HepG2 (cell line): ENCODE measurements around the gene MBD4. TPM values are rescaled to one million over a fixed set of nuclear protein-coding genes. Genes with fewer than 3 reads are reported as not detected.

Experiments used
- ATAC-seq: fragments of 200-7000 bp; cut with Tn5 transposase; 3 replicates; pipeline ENCODE4 v1.9.1; 2020; ENCODE audit warnings: mild to moderate bottlenecking, moderate library complexity
- BruUV-seq: library from RNA; stranded (reverse); fragments of 400-500 nt; replicated peaks from 2 replicates; lab custom pipeline; 2021; lab: Mats Ljungman, UMichigan
- CTCF ChIA-PET: fragments of 300-600 bp; formaldehyde crosslinking; extraction: SDS; loops from one replicate; lab custom pipeline; 2021; ENCODE audit warnings: low total read pairs, inconsistent platforms, low intra/inter-chr PET ratio; lab: Yijun Ruan, JAX
- POLR2A ChIA-PET: fragments of 350-600 bp; sonication (Branson Sonifier 250); formaldehyde crosslinking; loops from one replicate; lab custom pipeline; 2020; ENCODE audit warnings: antibody characterized with exemption, inconsistent platforms; lab: Yijun Ruan, JAX
- DNase-seq: peaks from one replicate; pipeline ENCODE4 v3.0.0-alpha.2; 2015; ENCODE audit warnings: low spot score
- FAIRE-seq: peaks from 3 replicates; lab custom pipeline; 2011; peaks lifted over from hg19 to GRCh38; lab: Jason Lieb, UNC
- H2AFZ ChIP-seq: one replicate; pipeline ENCODE4 v1.6.1; 2011; ENCODE audit warnings: low read length, inconsistent platforms
- H3K27ac ChIP-seq: fragments of 300-600 bp; 3 replicates; pipeline ENCODE4 v1.8.0; 2011; ENCODE audit warnings: mixed run types, mild to moderate bottlenecking, mixed read lengths, low read length, inconsistent platforms; ENCODE audit not compliant: insufficient read depth; ENCODE audit errors: extremely low read length
- H3K27me3 ChIP-seq, 2 experiments: fragments of 200-600 bp in 1 of 2; 2 replicates in 1 of 2; 3 replicates in 1 of 2; pipeline versions ENCODE4 v1.6.0 to v1.8.0; 2011; ENCODE audit warnings: low read length in 2 of 2, mild to moderate bottlenecking in 2 of 2, moderate library complexity in 2 of 2, inconsistent platforms in 1 of 2; ENCODE audit not compliant: insufficient read depth in 2 of 2, control insufficient read depth in 1 of 2
- H3K36me3 ChIP-seq, 2 experiments: fragments of 200-600 bp in 1 of 2; replicated peaks in 1 of 2; 2 replicates in 1 of 2; 3 replicates in 1 of 2; pipeline versions ENCODE4 v1.5.1 to v1.8.0; 2011; ENCODE audit warnings: low read length in 2 of 2, inconsistent platforms in 1 of 2; ENCODE audit not compliant: insufficient read depth in 2 of 2, control insufficient read depth in 1 of 2
- H3K4me1 ChIP-seq: 2 replicates; pipeline ENCODE4 v1.5.1; 2012; ENCODE audit warnings: low read length, inconsistent platforms; ENCODE audit not compliant: insufficient read depth
- H3K4me2 ChIP-seq: 2 replicates; pipeline ENCODE4 v1.6.0; 2011; ENCODE audit warnings: low read depth, low read length, inconsistent platforms
- H3K4me3 ChIP-seq, 3 experiments: fragments of 200-600 bp in 1 of 3; sonication (generic), shearing (Covaris generic) in 1 of 3; replicated peaks in 1 of 3; 2 replicates each; pipeline ENCODE4 v1.5.1; 2011 to 2016; ENCODE audit warnings: low read length in 3 of 3, inconsistent platforms in 2 of 3, low read depth in 2 of 3, mild to moderate bottlenecking in 2 of 3, control low read depth in 1 of 3, mixed read lengths in 1 of 3; ENCODE audit not compliant: insufficient read depth in 1 of 3
- H3K79me2 ChIP-seq: one replicate; pipeline ENCODE4 v1.6.1; 2011; ENCODE audit warnings: low read length, inconsistent platforms; ENCODE audit not compliant: insufficient read depth
- H3K9ac ChIP-seq: 2 replicates; pipeline ENCODE4 v1.6.0; 2011; ENCODE audit warnings: mild to moderate bottlenecking, low read depth, low read length, inconsistent platforms; ENCODE audit not compliant: insufficient read depth
- H3K9me3 ChIP-seq: 2 replicates; pipeline ENCODE4 v1.5.1; 2012; ENCODE audit warnings: mild to moderate bottlenecking, low read length
- H4K20me1 ChIP-seq: 2 replicates; pipeline ENCODE4 v1.6.0; 2011; ENCODE audit warnings: inconsistent platforms, mild to moderate bottlenecking, low read length, moderate library complexity; ENCODE audit not compliant: insufficient read depth
- DNMT1 ChIP-seq: sonication (generic); formaldehyde crosslinking; IDR thresholded peaks from 2 replicates; pipeline ENCODE4 v1.5.1; 2020; ENCODE audit warnings: mild to moderate bottlenecking, missing genetic modification reagents
- NFKBIZ ChIP-seq: IDR thresholded peaks from 2 replicates; pipeline ENCODE4 v1.6.1; 2018; ENCODE audit warnings: missing genetic modification reagents, missing compliant biosample characterization
- ZBTB3 ChIP-seq: sonication (generic); formaldehyde crosslinking; IDR thresholded peaks from 2 replicates; pipeline ENCODE4 v1.4.0; 2020; ENCODE audit warnings: low read depth, mild to moderate bottlenecking, moderate library complexity, missing genetic modification reagents, borderline replicate concordance
- ZFP36L1 ChIP-seq: sonication (generic); formaldehyde crosslinking; IDR thresholded peaks from 2 replicates; pipeline ENCODE4 v1.8.0; 2022; ENCODE audit warnings: mild to moderate bottlenecking, missing genetic modification reagents, moderate library complexity
- ZNF460 ChIP-seq: sonication (generic); formaldehyde crosslinking; IDR thresholded peaks from 2 replicates; pipeline ENCODE4 v1.5.1; 2020; ENCODE audit warnings: missing genetic modification reagents, mild to moderate bottlenecking, borderline replicate concordance
- ZNF530 ChIP-seq: sonication (generic); formaldehyde crosslinking; IDR thresholded peaks from 2 replicates; pipeline ENCODE4 v1.5.0; 2020; ENCODE audit warnings: low read depth, mild to moderate bottlenecking, missing genetic modification reagents
- ZNF747 ChIP-seq: sonication (generic); formaldehyde crosslinking; IDR thresholded peaks from 2 replicates; pipeline ENCODE4 v1.8.1; 2023; ENCODE audit warnings: missing genetic modification reagents, mild to moderate bottlenecking, borderline replicate concordance
- WGBS: methylation state at CpG from one replicate; pipeline ENCODE4 v1.1.6; 2017; ENCODE audit warnings: low lambda C conversion rate; 5-methylcytosine and 5-hydroxymethylcytosine counted together
- in situ Hi-C: cut with HindIII; loops from 2 replicates; pipeline ENCODE4 v1.10.0; 2017; ENCODE audit warnings: low pct_unique_long_range_greater_than_20kb; ENCODE audit not compliant: extremely low pct_ligation_motif_present
- intact Hi-C: fragments of 100-400 bp; cut with micrococcal nuclease; formaldehyde crosslinking; loops from one replicate; pipeline ENCODE4 v1.10.0; 2022; ENCODE audit not compliant: unreplicated experiment
- polyA plus RNA-seq, 8 experiments: library from polyadenylated mRNA; depleted of rRNA in 3 of 8; stranded (reverse) in 7 of 8; unstranded in 1 of 8; fragments of >200 nt; fragmentation: Illumina TruSeq in 4 of 8; extraction: Trizol in 4 of 8; gene quantifications; 2 replicates each; pipeline versions ENCODE4 v1.2.1 to v1.2.3, GENCODE V29; 2011 to 2016; ENCODE audit warnings: low read depth in 4 of 8, missing spikeins in 1 of 8, mixed read lengths in 1 of 8; ENCODE audit not compliant: insufficient read depth in 1 of 8
- total RNA-seq, 5 experiments: library from RNA; depleted of rRNA; stranded (reverse); fragments of >200 nt; fragmentation: Illumina TruSeq; extraction: Trizol; gene quantifications; 2 replicates each; pipeline ENCODE4 v1.2.3, GENCODE V29; 2016; ENCODE audit warnings: low read depth in 1 of 5
- TF ChIP-seq, protein P1 (sequence below), 2 experiments: sonication (generic) in 1 of 2; formaldehyde crosslinking in 1 of 2; IDR thresholded peaks; 2 replicates each; pipeline versions ENCODE4 v1.4.0 to v1.6.1; 2018 to 2020; ENCODE audit warnings: missing genetic modification reagents in 2 of 2, borderline replicate concordance in 1 of 2, low read depth in 1 of 2, mild to moderate bottlenecking in 1 of 2, missing biosample characterization in 1 of 2
- TF ChIP-seq, protein P2 (sequence below): sonication (generic); formaldehyde crosslinking; IDR thresholded peaks from 2 replicates; pipeline ENCODE4 v1.5.1; 2020; ENCODE audit warnings: mild to moderate bottlenecking, missing genetic modification reagents
- TF ChIP-seq, protein P3 (sequence below): sonication (generic); formaldehyde crosslinking; IDR thresholded peaks from 2 replicates; pipeline ENCODE4 v1.8.0; 2022; ENCODE audit warnings: mild to moderate bottlenecking, missing genetic modification reagents; ENCODE audit not compliant: insufficient replicate concordance

The MBD4 gene
- total and polyA plus RNA-seq, 2 of the 13 experiments (the other 11 are each of a cell fraction or from before 2014, with no cell fraction given) = 14.9 to 25.3 TPM

DNA sequence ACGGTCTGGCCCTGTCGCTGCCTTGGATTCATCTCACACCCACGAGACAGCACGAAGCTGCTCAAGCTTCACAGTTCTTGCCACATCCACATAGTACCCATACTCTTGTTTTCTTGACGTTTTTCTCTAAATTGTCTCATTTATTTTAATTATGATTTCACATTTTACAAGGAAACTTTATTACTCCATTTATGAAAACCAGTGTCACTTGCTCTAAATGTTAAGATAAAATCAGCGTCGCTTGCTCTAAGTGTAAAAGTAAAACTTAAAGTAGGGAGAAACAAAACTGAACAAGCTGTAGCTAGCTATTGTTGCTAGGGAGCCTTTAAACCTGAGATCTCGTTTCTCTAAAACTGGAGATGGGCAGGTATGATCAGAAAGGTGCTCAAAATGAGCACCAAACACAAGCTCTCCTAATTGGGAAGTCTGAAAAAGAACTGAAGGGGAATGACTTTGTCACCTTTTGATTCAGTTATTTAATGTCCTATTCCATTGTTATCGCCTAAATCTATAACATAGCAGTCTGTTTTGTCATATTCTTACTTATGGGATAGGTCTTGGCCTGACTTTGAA, 956 bp upstream of the MBD4 start:
- no peak for FAIRE-seq
- H3K27me3 ChIP-seq = no peaks in the 10 kb centered on the region; a peak in 1 of 5 replicates
- TSS peak; percentile 59 for BruUV-seq
- POLR2A ChIA-PET = interaction anchor here (1.1 to 2.9 kb wide), 13 partner anchors 8 to 186 kb away, joined by 3 to 26 read pairs (median 6); partner anchors contain the start of gene EFCAB12
- H4K20me1 ChIP-seq = no peaks in the 10 kb centered on the region
- no peak for TF ChIP-seq ZNF460 (CRISPR knock-in tag)
- TF ChIP-seq ZFP36L1 (CRISPR knock-in tag) = peak; percentile 6; the same call in 1 of the 2 replicates
- no peak for TF ChIP-seq NFKBIZ (CRISPR knock-in tag)
- TF ChIP-seq DNMT1 (CRISPR knock-in tag) = 0 out of 2 replicates have a peak, but pooled peaks have one; percentile 9
- TF ChIP-seq, protein P1, sequence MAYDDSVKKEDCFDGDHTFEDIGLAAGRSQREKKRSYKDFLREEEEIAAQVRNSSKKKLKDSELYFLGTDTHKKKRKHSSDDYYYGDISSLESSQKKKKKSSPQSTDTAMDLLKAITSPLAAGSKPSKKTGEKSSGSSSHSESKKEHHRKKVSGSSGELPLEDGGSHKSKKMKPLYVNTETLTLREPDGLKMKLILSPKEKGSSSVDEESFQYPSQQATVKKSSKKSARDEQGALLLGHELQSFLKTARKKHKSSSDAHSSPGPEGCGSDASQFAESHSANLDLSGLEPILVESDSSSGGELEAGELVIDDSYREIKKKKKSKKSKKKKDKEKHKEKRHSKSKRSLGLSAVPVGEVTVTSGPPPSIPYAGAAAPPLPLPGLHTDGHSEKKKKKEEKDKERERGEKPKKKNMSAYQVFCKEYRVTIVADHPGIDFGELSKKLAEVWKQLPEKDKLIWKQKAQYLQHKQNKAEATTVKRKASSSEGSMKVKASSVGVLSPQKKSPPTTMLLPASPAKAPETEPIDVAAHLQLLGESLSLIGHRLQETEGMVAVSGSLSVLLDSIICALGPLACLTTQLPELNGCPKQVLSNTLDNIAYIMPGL (CRISPR knock-in tag; IDR thresholded peaks at IDR 0.05; ENCODE audit: borderline replicate concordance in 1 of 2, low read depth in 1 of 2) = 0 out of 4 replicates have a peak, but pooled peaks of 1 of the 2 experiments have one; percentile 5
- 0 out of 2 replicates have a peak, but pooled peaks have one; percentile 9 for TF ChIP-seq ZNF747 (CRISPR knock-in tag)
- TF ChIP-seq ZNF530 (CRISPR knock-in tag) = no peak
- TF ChIP-seq, protein P2, sequence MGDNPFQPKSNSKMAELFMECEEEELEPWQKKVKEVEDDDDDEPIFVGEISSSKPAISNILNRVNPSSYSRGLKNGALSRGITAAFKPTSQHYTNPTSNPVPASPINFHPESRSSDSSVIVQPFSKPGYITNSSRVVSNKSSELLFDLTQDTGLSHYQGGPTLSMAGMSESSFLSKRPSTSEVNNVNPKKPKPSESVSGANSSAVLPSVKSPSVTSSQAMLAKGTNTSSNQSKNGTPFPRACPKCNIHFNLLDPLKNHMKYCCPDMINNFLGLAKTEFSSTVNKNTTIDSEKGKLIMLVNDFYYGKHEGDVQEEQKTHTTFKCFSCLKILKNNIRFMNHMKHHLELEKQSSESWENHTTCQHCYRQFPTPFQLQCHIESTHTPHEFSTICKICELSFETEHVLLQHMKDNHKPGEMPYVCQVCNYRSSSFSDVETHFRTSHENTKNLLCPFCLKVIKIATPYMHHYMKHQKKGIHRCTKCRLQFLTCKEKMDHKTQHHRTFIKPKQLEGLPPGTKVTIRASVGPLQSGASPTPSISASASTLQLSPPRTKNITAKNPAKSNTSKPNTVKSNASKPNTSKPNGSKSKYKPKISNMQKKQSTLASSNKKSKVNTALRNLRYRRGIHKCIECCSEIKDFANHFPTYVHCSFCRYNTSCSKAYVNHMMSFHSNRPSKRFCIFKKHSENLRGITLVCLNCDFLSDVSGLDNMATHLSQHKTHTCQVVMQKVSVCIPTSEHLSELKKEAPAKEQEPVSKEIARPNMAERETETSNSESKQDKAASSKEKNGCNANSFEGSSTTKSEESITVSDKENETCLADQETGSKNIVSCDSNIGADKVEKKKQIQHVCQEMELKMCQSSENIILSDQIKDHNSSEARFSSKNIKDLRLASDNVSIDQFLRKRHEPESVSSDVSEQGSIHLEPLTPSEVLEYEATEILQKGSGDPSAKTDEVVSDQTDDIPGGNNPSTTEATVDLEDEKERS = 0 out of 2 replicates have a peak, but pooled peaks have one; percentile 18
- TF ChIP-seq, protein P3, sequence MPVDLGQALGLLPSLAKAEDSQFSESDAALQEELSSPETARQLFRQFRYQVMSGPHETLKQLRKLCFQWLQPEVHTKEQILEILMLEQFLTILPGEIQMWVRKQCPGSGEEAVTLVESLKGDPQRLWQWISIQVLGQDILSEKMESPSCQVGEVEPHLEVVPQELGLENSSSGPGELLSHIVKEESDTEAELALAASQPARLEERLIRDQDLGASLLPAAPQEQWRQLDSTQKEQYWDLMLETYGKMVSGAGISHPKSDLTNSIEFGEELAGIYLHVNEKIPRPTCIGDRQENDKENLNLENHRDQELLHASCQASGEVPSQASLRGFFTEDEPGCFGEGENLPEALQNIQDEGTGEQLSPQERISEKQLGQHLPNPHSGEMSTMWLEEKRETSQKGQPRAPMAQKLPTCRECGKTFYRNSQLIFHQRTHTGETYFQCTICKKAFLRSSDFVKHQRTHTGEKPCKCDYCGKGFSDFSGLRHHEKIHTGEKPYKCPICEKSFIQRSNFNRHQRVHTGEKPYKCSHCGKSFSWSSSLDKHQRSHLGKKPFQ (CRISPR knock-in tag) = peak; percentile 3
- TF ChIP-seq ZBTB3 (CRISPR knock-in tag) = no peak
- TF ChIP-seq, all 625 proteins: peak for 6
- H3K27ac ChIP-seq = peak overlapping the region; percentile 75
- DNase-seq = no peak
- ATAC-seq = no peak
- peak overlapping the region; percentile 86 to 96 (median 90) for H3K4me3 ChIP-seq
- H3K4me2 ChIP-seq = peak overlapping the region; percentile 81
- in situ Hi-C loops = no loop called here
- CTCF ChIA-PET = no interaction called here
- H3K79me2 ChIP-seq = peaks cover 23% of the 10 kb centered on the region
- no peaks in the 10 kb centered on the region for H3K9me3 ChIP-seq
- H3K9ac ChIP-seq = peak overlapping the region; percentile 88
- peak overlapping the region; percentile 58 for H2AFZ ChIP-seq
- H3K4me1 ChIP-seq = peaks cover 50% of the 10 kb centered on the region
- 1% methylated on average over 9 of the region's 9 CpGs for WGBS
- intact Hi-C loops = no loop called here
- peaks cover 5 to 15% of the 10 kb centered on the region in 2 experiments; a peak in 4 of 5 replicates for H3K36me3 ChIP-seq
